Anterior cingulate cortex (tissue), 58 donors: Measurements from ENCODE around the gene BAIAP2.

Experiments used
- DNase-seq, 58 donors: peaks; one replicate each; lab custom pipeline; 2025; lab: John Stamatoyannopoulos, UW

Gene BAIAP2

DNA sequence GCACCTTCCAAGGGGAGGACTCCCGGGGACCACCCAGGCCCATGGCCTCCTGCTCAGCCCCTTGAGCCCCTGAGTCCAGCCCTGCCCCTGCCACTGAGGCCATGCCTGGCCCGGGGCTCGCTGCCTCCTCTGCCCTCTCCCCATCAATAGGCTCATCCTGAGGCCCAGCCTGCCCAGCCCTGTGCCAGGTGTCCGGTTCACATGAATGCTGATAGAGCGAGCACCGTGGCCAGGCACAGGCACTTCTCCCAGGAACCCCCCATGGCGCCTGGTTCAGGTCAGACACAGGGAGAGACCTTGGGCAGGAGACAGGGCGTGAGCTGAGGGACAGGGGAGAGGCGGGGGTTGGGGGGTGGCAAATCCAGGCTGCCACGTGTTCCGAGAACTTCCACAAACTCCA is 127.5 kb downstream of the BAIAP2 start:
- no peak for DNase-seq

DNA sequence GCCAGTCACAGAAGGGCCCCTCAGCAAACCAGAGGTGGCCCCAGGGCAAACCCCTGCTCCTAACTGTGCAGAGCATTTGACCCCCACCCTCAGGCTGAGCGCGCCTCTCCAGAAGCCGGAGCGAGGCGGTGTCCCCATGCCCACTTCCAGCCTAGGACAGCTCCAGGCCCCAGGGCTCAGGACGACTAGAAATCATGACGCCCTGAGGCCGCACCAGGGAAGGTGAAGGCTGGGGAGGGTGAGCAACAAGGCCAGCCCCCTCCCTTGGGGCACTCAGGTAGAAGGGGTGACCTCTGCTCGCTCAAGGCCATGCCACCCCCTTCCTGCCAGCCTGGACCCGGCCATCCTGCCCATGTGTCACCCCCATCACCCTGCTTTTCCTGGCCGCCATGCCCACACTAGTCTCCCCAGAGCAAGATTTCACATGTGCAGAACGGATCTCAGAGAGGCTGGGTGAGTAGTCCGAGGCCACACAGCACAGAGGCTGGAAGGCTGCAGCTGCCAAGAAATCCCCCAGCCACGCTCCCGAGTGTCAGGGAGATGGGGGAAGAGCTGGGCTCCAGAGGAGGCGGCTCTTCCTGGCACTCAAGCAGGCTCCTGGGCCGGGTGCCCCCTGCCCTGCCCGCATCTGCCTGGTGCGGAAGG is 128.2 kb downstream of the BAIAP2 start:
- DNase-seq: no peak

- peak in 4 of 58 donors; percentile 28 to 32 (median 30) for DNase-seq
Observed at GRCh38 chr17:81163703-81164370, 128.9 kb downstream of the BAIAP2 start.

GRCh38 chr17:81164371-81165245 is 129.7 kb downstream of the BAIAP2 start:
- DNase-seq: peak in 51 of 58 donors; percentile 10 to 81 (median 59)

GRCh38 chr17:81165246-81166032 is 130.5 kb downstream of the BAIAP2 start, which contains the start of gene PVALEF:
Gene PVALEF (plus strand): TSS chr17:81165507. CDS start chr17:81181227, 15,720 bp downstream.
- DNase-seq: peak in 32 of 58 donors; percentile 33 to 78 (median 60)

DNA sequence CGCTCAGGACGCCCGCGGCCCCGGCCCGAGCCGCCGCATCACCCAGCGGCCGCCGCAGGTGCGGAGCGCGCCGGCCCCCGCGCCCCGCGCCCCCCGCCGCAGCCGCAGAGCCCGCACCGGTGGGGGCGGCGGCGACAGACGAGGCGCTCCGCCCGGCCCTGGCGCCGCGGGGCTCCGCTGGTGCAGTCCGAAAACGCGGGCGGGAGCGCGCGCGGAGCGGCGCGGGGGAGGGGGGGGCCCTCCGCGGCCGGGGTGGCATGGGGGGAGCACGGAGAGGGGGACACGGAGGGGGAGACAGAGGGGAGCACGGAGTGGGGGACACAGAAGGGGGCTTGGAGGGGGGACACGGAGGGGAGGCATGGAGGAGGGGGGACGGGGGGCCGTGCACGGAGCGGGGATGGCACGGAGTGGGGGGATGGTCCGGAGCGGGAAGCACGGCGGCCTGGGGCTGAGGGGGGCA is 131.1 kb downstream of the BAIAP2 start, which contains the start of gene AATK:
AATK (minus strand) TSS at position 189 of the 460 bp plus-strand sequence. CDS start 229 bp downstream, outside the sequence.
- DNase-seq: peak in 3 of 58 donors; percentile 16 to 30 (median 23)
